ENCODE data around the gene ZNF770.
"Not testable (repeated sequence)": the region's sequence is repeated elsewhere in the genome, so short reads cannot be mapped to it uniquely, and the experiment has no call there.

DNA sequence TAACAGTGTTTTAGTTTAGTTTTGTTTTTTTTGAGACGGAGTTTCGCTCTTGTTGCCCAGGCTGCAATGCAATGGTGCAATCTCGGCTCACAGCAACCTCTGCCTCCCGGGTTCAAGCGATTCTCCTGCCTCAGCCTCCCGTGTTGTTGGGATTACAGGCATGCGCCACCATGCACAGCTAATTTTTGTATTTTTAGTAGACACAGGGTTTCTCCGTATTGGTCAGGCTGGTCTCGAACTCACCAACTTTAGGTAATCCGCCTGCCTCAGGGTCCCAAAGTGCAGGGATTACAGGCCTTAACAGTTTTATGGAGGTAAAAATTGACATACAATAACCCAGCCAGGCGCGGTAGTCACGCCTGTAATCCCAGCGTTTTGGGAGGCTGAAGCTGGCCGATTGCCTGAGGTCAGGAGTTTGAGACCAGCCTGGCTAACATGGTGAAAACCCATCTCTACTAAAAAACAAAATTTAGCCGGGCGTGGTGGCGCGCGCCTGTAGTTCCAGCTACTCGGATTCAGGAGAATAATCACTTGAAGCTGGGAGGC lies 17.9 kb downstream of the ZNF770 start:
- TF ChIP-seq, protein P1, sequence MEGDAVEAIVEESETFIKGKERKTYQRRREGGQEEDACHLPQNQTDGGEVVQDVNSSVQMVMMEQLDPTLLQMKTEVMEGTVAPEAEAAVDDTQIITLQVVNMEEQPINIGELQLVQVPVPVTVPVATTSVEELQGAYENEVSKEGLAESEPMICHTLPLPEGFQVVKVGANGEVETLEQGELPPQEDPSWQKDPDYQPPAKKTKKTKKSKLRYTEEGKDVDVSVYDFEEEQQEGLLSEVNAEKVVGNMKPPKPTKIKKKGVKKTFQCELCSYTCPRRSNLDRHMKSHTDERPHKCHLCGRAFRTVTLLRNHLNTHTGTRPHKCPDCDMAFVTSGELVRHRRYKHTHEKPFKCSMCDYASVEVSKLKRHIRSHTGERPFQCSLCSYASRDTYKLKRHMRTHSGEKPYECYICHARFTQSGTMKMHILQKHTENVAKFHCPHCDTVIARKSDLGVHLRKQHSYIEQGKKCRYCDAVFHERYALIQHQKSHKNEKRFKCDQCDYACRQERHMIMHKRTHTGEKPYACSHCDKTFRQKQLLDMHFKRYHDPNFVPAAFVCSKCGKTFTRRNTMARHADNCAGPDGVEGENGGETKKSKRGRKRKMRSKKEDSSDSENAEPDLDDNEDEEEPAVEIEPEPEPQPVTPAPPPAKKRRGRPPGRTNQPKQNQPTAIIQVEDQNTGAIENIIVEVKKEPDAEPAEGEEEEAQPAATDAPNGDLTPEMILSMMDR (IDR thresholded peaks at IDR 0.05; ENCODE audit: insufficient read depth, low read length) = not testable (repeated sequence)
- TF ChIP-seq GABPA, POLR2AphosphoS5 (IDR thresholded peaks at IDR 0.05; ENCODE audit: low read depth): not testable (repeated sequence)
- TF ChIP-seq, protein P2, sequence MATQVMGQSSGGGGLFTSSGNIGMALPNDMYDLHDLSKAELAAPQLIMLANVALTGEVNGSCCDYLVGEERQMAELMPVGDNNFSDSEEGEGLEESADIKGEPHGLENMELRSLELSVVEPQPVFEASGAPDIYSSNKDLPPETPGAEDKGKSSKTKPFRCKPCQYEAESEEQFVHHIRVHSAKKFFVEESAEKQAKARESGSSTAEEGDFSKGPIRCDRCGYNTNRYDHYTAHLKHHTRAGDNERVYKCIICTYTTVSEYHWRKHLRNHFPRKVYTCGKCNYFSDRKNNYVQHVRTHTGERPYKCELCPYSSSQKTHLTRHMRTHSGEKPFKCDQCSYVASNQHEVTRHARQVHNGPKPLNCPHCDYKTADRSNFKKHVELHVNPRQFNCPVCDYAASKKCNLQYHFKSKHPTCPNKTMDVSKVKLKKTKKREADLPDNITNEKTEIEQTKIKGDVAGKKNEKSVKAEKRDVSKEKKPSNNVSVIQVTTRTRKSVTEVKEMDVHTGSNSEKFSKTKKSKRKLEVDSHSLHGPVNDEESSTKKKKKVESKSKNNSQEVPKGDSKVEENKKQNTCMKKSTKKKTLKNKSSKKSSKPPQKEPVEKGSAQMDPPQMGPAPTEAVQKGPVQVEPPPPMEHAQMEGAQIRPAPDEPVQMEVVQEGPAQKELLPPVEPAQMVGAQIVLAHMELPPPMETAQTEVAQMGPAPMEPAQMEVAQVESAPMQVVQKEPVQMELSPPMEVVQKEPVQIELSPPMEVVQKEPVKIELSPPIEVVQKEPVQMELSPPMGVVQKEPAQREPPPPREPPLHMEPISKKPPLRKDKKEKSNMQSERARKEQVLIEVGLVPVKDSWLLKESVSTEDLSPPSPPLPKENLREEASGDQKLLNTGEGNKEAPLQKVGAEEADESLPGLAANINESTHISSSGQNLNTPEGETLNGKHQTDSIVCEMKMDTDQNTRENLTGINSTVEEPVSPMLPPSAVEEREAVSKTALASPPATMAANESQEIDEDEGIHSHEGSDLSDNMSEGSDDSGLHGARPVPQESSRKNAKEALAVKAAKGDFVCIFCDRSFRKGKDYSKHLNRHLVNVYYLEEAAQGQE (IDR thresholded peaks at IDR 0.05; ENCODE audit: insufficient replicate concordance, low read depth) = not testable (repeated sequence)

All from HL-60 (cell line).